BE2C (cell line): Measurements from ENCODE around the gene ADAMTSL1.

Source experiments
- DNase-seq: peaks from one replicate; pipeline ENCODE4 v3.0.0-alpha.2; 2020
- H3K27me3 ChIP-seq: fragments of 250-450 bp; sonication (Bioruptor Pico); 2 replicates; pipeline ENCODE4 v1.5.1; 2020; ENCODE audit warnings: mild to moderate bottlenecking
- H3K36me3 ChIP-seq: fragments of 250-450 bp; sonication (Bioruptor Pico); 2 replicates; pipeline ENCODE4 v1.5.1; 2020; ENCODE audit warnings: mild to moderate bottlenecking
- H3K4me1 ChIP-seq: fragments of 250-450 bp; sonication (Bioruptor Pico); 2 replicates; pipeline ENCODE4 v1.5.1; 2020
- H3K4me3 ChIP-seq: 2 replicates; pipeline ENCODE4 v1.5.1; 2011; ENCODE audit warnings: low read depth, low read length
- H3K9me3 ChIP-seq: fragments of 250-450 bp; sonication (Bioruptor Pico); 2 replicates; pipeline ENCODE4 v1.5.1; 2020
- CTCF ChIP-seq: IDR thresholded peaks from 2 replicates; pipeline ENCODE4 v1.5.1; 2012; ENCODE audit warnings: mild to moderate bottlenecking, low read depth, low read length

ADAMTSL1 gene

GRCh38 chr9:18608371-18608770 is 134.4 kb downstream of the ADAMTSL1 start:
- no peaks in the 10 kb centered on the region for H3K4me1 ChIP-seq
- no peaks in the 10 kb centered on the region for H3K36me3 ChIP-seq
- H3K4me3 ChIP-seq: no peak overlapping the region
- no peak for TF ChIP-seq CTCF
- no peaks in the 10 kb centered on the region for H3K27me3 ChIP-seq
- H3K9me3 ChIP-seq: no peaks in the 10 kb centered on the region
- no peak for DNase-seq

GRCh38 chr9:18610956-18611355 is 137.0 kb downstream of the ADAMTSL1 start:
- Histone ChIP-seq H3K4me1 (no peaks in the 10 kb centered on the region), H3K9me3 (no peaks in the 10 kb centered on the region), H3K27me3 (no peaks in the 10 kb centered on the region), H3K36me3 (no peaks in the 10 kb centered on the region), H3K4me3 (no peak overlapping the region)
- no peak for DNase-seq
- no peak for TF ChIP-seq CTCF

GRCh38 chr9:18611971-18612370 is 138.0 kb downstream of the ADAMTSL1 start:
- Histone ChIP-seq H3K4me1 (no peaks in the 10 kb centered on the region), H3K27me3 (no peaks in the 10 kb centered on the region), H3K9me3 (no peaks in the 10 kb centered on the region), H3K36me3 (no peaks in the 10 kb centered on the region), H3K4me3 (no peak overlapping the region)
- no peak for DNase-seq
- no peak for TF ChIP-seq CTCF

GRCh38 chr9:18614116-18614515 is 140.2 kb downstream of the ADAMTSL1 start:
- H3K4me3 ChIP-seq: no peak overlapping the region
- no peaks in the 10 kb centered on the region for H3K9me3 ChIP-seq
- H3K36me3 ChIP-seq: no peaks in the 10 kb centered on the region
- H3K4me1 ChIP-seq: no peaks in the 10 kb centered on the region
- no peak for DNase-seq
- H3K27me3 ChIP-seq: no peaks in the 10 kb centered on the region
- TF ChIP-seq CTCF: no peak

- H3K9me3 ChIP-seq: no peaks in the 10 kb centered on the region
- no peak overlapping the region for H3K4me3 ChIP-seq
- DNase-seq: no peak
- no peaks in the 10 kb centered on the region for H3K27me3 ChIP-seq
- no peaks in the 10 kb centered on the region for H3K4me1 ChIP-seq
- TF ChIP-seq CTCF: no peak
- no peaks in the 10 kb centered on the region for H3K36me3 ChIP-seq
These were observed 140.7 kb downstream of the ADAMTSL1 start for GRCh38 chr9:18614651-18615050.

- TF ChIP-seq CTCF: no peak
- Histone ChIP-seq H3K27me3 (no peaks in the 10 kb centered on the region), H3K4me1 (no peaks in the 10 kb centered on the region), H3K36me3 (no peaks in the 10 kb centered on the region), H3K4me3 (no peak overlapping the region), H3K9me3 (no peaks in the 10 kb centered on the region)
- DNase-seq: no peak
These were observed 143.0 kb downstream of the ADAMTSL1 start for GRCh38 chr9:18616976-18617375.
